SU-DHL-6 (cell line): ENCODE results near the gene GMDS.

Experiments
- H2AFZ ChIP-seq: fragments of 200-600 bp; sonication (generic); 2 replicates; pipeline ENCODE4 v1.6.1; 2014; ENCODE audit warnings: low read depth, mild to moderate bottlenecking, moderate library complexity, mixed read lengths, antibody characterized with exemption, low read length; ENCODE audit not compliant: severe bottlenecking
- H3F3A ChIP-seq: fragments of 200-600 bp; shearing (Covaris generic); 2 replicates; pipeline ENCODE4 v1.6.0; 2016; ENCODE audit warnings: antibody characterized with exemption, mild to moderate bottlenecking; ENCODE audit not compliant: insufficient read depth
- H3K27ac ChIP-seq: fragments of 200-600 bp; sonication (generic); 2 replicates; pipeline ENCODE4 v1.5.1; 2016; ENCODE audit warnings: low read depth, mild to moderate bottlenecking, low read length, moderate library complexity, mixed read lengths
- H3K27me3 ChIP-seq: fragments of 200-600 bp; sonication (generic), shearing (Covaris generic); 2 replicates; pipeline ENCODE4 v1.6.0; 2014; ENCODE audit warnings: mild to moderate bottlenecking, low read length
- H3K36me3 ChIP-seq: fragments of 200-600 bp; sonication (generic); 2 replicates; pipeline ENCODE4 v1.6.1; 2014; ENCODE audit warnings: mild to moderate bottlenecking, low read length, mixed read lengths
- H3K4me2 ChIP-seq: fragments of 300-600, 200-600 bp; shearing (Covaris generic), sonication (generic); 2 replicates; pipeline ENCODE4 v1.6.0; 2014; ENCODE audit warnings: low read length, low read depth, mild to moderate bottlenecking; ENCODE audit not compliant: poor library complexity, severe bottlenecking
- H3K4me3 ChIP-seq: fragments of 200-600 bp; sonication (generic); 2 replicates; pipeline ENCODE4 v1.5.1; 2014; ENCODE audit warnings: antibody characterized with exemption, low read length, mild to moderate bottlenecking, mixed read lengths; ENCODE audit not compliant: insufficient read depth, poor library complexity, severe bottlenecking
- H3K79me2 ChIP-seq: fragments of 200-600 bp; sonication (generic); 2 replicates; pipeline ENCODE4 v1.6.1; 2014; ENCODE audit warnings: mild to moderate bottlenecking, low read length, moderate library complexity; ENCODE audit not compliant: insufficient read depth
- H3K9ac ChIP-seq: fragments of 200-600 bp; sonication (generic); 2 replicates; pipeline ENCODE4 v1.7.0; 2014; ENCODE audit warnings: mild to moderate bottlenecking, low read length
- H3K9me2 ChIP-seq: fragments of 200-600 bp; sonication (generic); replicated peaks from 2 replicates; pipeline ENCODE4 v1.6.1; 2014; ENCODE audit warnings: low read length; ENCODE audit not compliant: insufficient read depth
- H3K9me3 ChIP-seq: fragments of 200-600 bp; sonication (generic); 2 replicates; pipeline ENCODE4 v1.6.1; 2014; ENCODE audit warnings: low read length, mixed read lengths; ENCODE audit not compliant: insufficient read depth
- H4K20me1 ChIP-seq: fragments of 200-600 bp; sonication (generic); 2 replicates; pipeline ENCODE4 v1.6.1; 2014; ENCODE audit warnings: low read depth, mild to moderate bottlenecking, antibody characterized with exemption, low read length, moderate library complexity, mixed read lengths
- EZH2phosphoT487 ChIP-seq: fragments of 200-600 bp; sonication (generic), shearing (Covaris generic); conservative IDR thresholded peaks from 2 replicates; pipeline ENCODE4 v1.6.1; 2018; ENCODE audit warnings: mild to moderate bottlenecking, antibody characterized with exemption, low read length, moderate library complexity, mixed read lengths
- TF ChIP-seq, protein P1 (sequence below): fragments of 200-600 bp; sonication (generic); IDR thresholded peaks from one replicate; pipeline ENCODE4 v1.5.1; 2017; ENCODE audit warnings: antibody characterized with exemption, mild to moderate bottlenecking, low read length, moderate library complexity; ENCODE audit not compliant: insufficient read depth, poor library complexity, severe bottlenecking

Gene GMDS

DNA sequence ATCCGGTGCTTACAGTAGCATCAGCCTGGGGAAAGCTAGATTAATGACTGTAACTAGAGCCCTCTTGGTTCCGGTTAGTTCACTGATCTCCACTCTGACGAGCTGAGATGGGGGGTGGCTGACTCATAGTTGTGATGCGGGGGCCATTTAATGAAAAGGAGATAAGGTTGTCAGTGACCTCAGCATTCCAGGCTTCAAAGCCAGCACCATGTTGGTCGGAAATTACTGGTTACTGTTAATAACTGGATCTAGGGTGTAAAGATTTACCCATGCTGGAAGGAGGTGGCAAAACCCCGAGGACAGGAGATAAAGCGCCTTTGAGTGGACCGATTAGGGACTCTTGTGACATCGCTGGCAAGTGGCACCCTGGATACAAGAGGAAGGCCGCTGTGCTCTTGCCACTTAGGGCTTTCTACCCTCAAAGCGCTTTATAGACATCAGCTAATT is 614.6 kb downstream of the GMDS start:
- Histone ChIP-seq H3F3A (no peaks in the 10 kb centered on the region), H3K4me2 (no peak overlapping the region), H2AFZ (no peak overlapping the region), H3K9me2 (no peaks in the 10 kb centered on the region), H3K79me2 (no peaks in the 10 kb centered on the region), H3K27ac (no peak overlapping the region), H3K9me3 (no peaks in the 10 kb centered on the region), H4K20me1 (no peaks in the 10 kb centered on the region), H3K4me3 (no peak overlapping the region), H3K36me3 (no peaks in the 10 kb centered on the region), H3K27me3 (no peaks in the 10 kb centered on the region), H3K9ac (no peak overlapping the region)
- TF ChIP-seq, protein P1, sequence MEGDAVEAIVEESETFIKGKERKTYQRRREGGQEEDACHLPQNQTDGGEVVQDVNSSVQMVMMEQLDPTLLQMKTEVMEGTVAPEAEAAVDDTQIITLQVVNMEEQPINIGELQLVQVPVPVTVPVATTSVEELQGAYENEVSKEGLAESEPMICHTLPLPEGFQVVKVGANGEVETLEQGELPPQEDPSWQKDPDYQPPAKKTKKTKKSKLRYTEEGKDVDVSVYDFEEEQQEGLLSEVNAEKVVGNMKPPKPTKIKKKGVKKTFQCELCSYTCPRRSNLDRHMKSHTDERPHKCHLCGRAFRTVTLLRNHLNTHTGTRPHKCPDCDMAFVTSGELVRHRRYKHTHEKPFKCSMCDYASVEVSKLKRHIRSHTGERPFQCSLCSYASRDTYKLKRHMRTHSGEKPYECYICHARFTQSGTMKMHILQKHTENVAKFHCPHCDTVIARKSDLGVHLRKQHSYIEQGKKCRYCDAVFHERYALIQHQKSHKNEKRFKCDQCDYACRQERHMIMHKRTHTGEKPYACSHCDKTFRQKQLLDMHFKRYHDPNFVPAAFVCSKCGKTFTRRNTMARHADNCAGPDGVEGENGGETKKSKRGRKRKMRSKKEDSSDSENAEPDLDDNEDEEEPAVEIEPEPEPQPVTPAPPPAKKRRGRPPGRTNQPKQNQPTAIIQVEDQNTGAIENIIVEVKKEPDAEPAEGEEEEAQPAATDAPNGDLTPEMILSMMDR: no peak
- no peak for TF ChIP-seq EZH2phosphoT487

DNA sequence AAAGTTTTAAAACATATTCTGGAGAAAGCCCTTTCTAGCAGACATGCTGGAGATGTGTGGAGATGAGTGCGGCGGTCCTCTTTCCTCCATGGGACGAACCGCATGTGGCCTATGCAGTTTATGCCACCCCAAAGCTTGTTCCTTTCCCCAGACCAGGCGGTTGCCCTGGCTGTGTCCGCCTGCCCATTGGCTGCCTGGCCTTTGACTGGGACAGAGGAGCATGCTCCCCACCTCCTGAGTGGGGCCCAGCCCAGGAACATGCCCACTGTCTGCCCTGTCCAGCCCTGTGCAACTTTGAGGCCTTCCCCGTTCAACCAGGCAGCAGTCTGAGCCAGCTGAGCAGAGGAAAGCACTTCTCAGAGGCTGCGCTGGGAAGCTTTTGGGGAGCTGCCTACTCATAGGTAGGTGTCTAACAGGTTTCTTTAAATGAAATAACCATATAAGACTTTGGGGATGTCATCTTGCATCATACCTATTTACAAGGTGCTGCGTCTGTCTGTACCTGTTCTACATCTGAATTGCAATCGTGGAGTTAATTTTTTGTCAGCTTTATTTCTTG is 615.1 kb downstream of the GMDS start:
- Histone ChIP-seq H3K36me3 (no peaks in the 10 kb centered on the region), H3K9me2 (no peaks in the 10 kb centered on the region), H4K20me1 (no peaks in the 10 kb centered on the region), H3K9ac (no peak overlapping the region), H2AFZ (no peak overlapping the region), H3K9me3 (no peaks in the 10 kb centered on the region), H3K4me2 (no peak overlapping the region), H3K27me3 (no peaks in the 10 kb centered on the region), H3K79me2 (no peaks in the 10 kb centered on the region), H3K27ac (no peak overlapping the region), H3F3A (no peaks in the 10 kb centered on the region), H3K4me3 (no peak overlapping the region)
- TF ChIP-seq, protein P1: no peak
- no peak for TF ChIP-seq EZH2phosphoT487

DNA sequence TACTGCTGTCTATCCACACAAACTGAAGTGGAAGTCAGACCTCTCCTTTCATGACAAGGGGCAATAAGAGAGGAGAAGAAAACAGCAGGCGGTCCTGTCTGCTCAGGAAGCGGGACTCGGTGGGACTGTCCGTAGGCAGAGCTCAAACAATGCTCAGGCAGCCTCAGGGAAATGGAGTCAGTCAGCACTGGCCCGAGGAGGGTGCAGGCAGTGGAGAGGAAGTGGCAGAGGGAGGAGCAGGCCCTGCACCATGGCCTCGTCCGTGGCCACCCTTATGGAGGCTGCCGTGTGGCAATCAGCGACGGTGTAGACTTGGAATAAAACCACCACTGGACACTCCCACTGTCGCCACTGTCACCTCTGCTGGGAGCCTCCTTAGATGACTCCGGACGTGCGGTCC is 616.1 kb downstream of the GMDS start:
- Histone ChIP-seq H3K9me3 (no peaks in the 10 kb centered on the region), H3K27ac (no peak overlapping the region), H3F3A (no peaks in the 10 kb centered on the region), H3K4me3 (no peak overlapping the region), H3K27me3 (no peaks in the 10 kb centered on the region), H3K9ac (no peak overlapping the region), H2AFZ (no peak overlapping the region), H4K20me1 (no peaks in the 10 kb centered on the region), H3K36me3 (no peaks in the 10 kb centered on the region), H3K9me2 (no peaks in the 10 kb centered on the region), H3K79me2 (no peaks in the 10 kb centered on the region), H3K4me2 (no peak overlapping the region)
- no peak for TF ChIP-seq EZH2phosphoT487
- TF ChIP-seq, protein P1: no peak
